IMR-90 (cell line): ENCODE results near the gene SOX2. TPM values are rescaled to one million over a fixed set of nuclear protein-coding genes. Genes with fewer than 3 reads are reported as not detected.

Experiments
- ATAC-seq: fragments of 200-7000 bp; cut with Tn5 transposase; 2 replicates; pipeline ENCODE4 v1.9.1; 2020; ENCODE audit warnings: low read depth, mild to moderate bottlenecking, moderate library complexity
- BruUV-seq: library from RNA; stranded (reverse); fragments of 400-500 nt; replicated peaks from 2 replicates; lab custom pipeline; 2021; lab: Mats Ljungman, UMichigan
- CTCF ChIA-PET: fragments of 300-600 bp; formaldehyde crosslinking; extraction: SDS; loops from one replicate; lab custom pipeline; 2021; ENCODE audit warnings: antibody characterized with exemption; lab: Yijun Ruan, JAX
- POLR2A ChIA-PET: fragments of 300-600 bp; sonication (Branson Sonifier 250); formaldehyde crosslinking; loops from one replicate; lab custom pipeline; 2022; ENCODE audit warnings: antibody characterized with exemption; ENCODE audit not compliant: unreplicated experiment; lab: Charles Lee
- DNase-seq: peaks from one replicate; pipeline ENCODE4 v3.0.0; 2013
- H2AFZ ChIP-seq: replicated peaks from 2 replicates; pipeline ENCODE3; 2013; ENCODE audit warnings: low read length, mild to moderate bottlenecking; ENCODE audit not compliant: poor library complexity
- H2AK5ac ChIP-seq: 2 replicates; pipeline ENCODE4 v1.6.1; 2013; ENCODE audit warnings: low read depth, low read length, inconsistent platforms
- H2AK9ac ChIP-seq: replicated peaks from 2 replicates; pipeline ENCODE3; 2013; ENCODE audit warnings: mild to moderate bottlenecking, low read depth, low read length, moderate library complexity; ENCODE audit not compliant: poor library complexity
- H2BK120ac ChIP-seq: 2 replicates; pipeline ENCODE4 v1.6.1; 2013; ENCODE audit warnings: low read depth, low read length, inconsistent platforms
- H2BK15ac ChIP-seq: 3 replicates; pipeline ENCODE4 v1.6.1; 2013; ENCODE audit warnings: low read depth, low read length, inconsistent platforms
- H2BK20ac ChIP-seq: 2 replicates; pipeline ENCODE4 v1.6.1; 2013; ENCODE audit warnings: low read depth, mild to moderate bottlenecking, inconsistent platforms, low read length, moderate library complexity
- H2BK5ac ChIP-seq: 2 replicates; pipeline ENCODE4 v1.6.1; 2013; ENCODE audit warnings: mild to moderate bottlenecking, low read depth, low read length, inconsistent platforms; ENCODE audit not compliant: poor library complexity, severe bottlenecking
- H3K14ac ChIP-seq: replicated peaks from 2 replicates; pipeline ENCODE4 v1.6.1; 2013; ENCODE audit warnings: low read depth, low read length, inconsistent platforms
- H3K18ac ChIP-seq: 2 replicates; pipeline ENCODE4 v1.6.1; 2013; ENCODE audit warnings: low read depth, low read length, control low read depth
- H3K23ac ChIP-seq: 2 replicates; pipeline ENCODE4 v1.6.1; 2013; ENCODE audit warnings: low read depth, low read length, inconsistent platforms
- H3K27ac ChIP-seq: 2 replicates; pipeline ENCODE4 v1.5.1; 2013; ENCODE audit warnings: mild to moderate bottlenecking, control low read depth, low read length; ENCODE audit not compliant: insufficient read depth
- H3K27me3 ChIP-seq: 2 replicates; pipeline ENCODE4 v1.6.1; 2013; ENCODE audit warnings: low read length; ENCODE audit not compliant: control insufficient read depth, insufficient read depth
- H3K36me3 ChIP-seq: 2 replicates; pipeline ENCODE4 v1.6.1; 2013; ENCODE audit warnings: low read length, mixed read lengths; ENCODE audit not compliant: control insufficient read depth, insufficient read depth
- H3K4ac ChIP-seq: 2 replicates; pipeline ENCODE4 v1.6.1; 2013; ENCODE audit warnings: low read depth, low read length, inconsistent platforms
- H3K4me1 ChIP-seq: 2 replicates; pipeline ENCODE4 v1.6.1; 2013; ENCODE audit warnings: low read length, mixed read lengths; ENCODE audit not compliant: control insufficient read depth, insufficient read depth
- H3K4me2 ChIP-seq: 2 replicates; pipeline ENCODE4 v1.6.1; 2013; ENCODE audit warnings: low read depth, mild to moderate bottlenecking, control low read depth, low read length, moderate library complexity
- H3K4me3 ChIP-seq: 2 replicates; pipeline ENCODE4 v1.5.1; 2013; ENCODE audit warnings: low read depth, mild to moderate bottlenecking, control low read depth, low read length, moderate library complexity; ENCODE audit not compliant: insufficient read depth
- H3K56ac ChIP-seq: 2 replicates; pipeline ENCODE4 v1.6.1; 2013; ENCODE audit warnings: low read length, inconsistent platforms; ENCODE audit not compliant: insufficient read depth; ENCODE audit errors: extremely low read depth
- H3K79me1 ChIP-seq, 2 experiments: 2 replicates each; pipeline ENCODE4 v1.6.1; 2013; ENCODE audit warnings: low read length in 2 of 2, inconsistent platforms in 1 of 2, low read depth in 1 of 2
- H3K9ac ChIP-seq: 2 replicates; pipeline ENCODE4 v1.6.1; 2013; ENCODE audit warnings: low read depth, low read length, control low read depth
- H3K9me1 ChIP-seq: 2 replicates; pipeline ENCODE4 v1.6.1; 2013; ENCODE audit warnings: low read length, inconsistent platforms; ENCODE audit not compliant: insufficient read depth
- H3K9me3 ChIP-seq: 2 replicates; pipeline ENCODE4 v1.6.1; 2013; ENCODE audit warnings: low read length; ENCODE audit not compliant: control insufficient read depth, insufficient read depth
- H4K20me1 ChIP-seq: 2 replicates; pipeline ENCODE4 v1.6.1; 2013; ENCODE audit warnings: low read length, inconsistent platforms; ENCODE audit not compliant: insufficient read depth
- H4K5ac ChIP-seq: 2 replicates; pipeline ENCODE4 v1.6.1; 2013; ENCODE audit warnings: mild to moderate bottlenecking, low read depth, low read length, control low read depth
- H4K8ac ChIP-seq, 2 experiments: 2 replicates each; pipeline ENCODE4 v1.6.1; 2013; ENCODE audit warnings: low read depth in 2 of 2, low read length in 2 of 2, control low read depth in 1 of 2, inconsistent platforms in 1 of 2
- H4K91ac ChIP-seq: 2 replicates; pipeline ENCODE4 v1.6.1; 2013; ENCODE audit warnings: low read depth, low read length, inconsistent platforms; ENCODE audit not compliant: insufficient read depth
- BHLHE40 ChIP-seq: fragments of 150-350 bp; IDR thresholded peaks from 2 replicates; pipeline ENCODE4 v1.6.1; 2016; ENCODE audit warnings: mild to moderate bottlenecking, low read depth, low read length
- CEBPB ChIP-seq: IDR thresholded peaks from 2 replicates; pipeline ENCODE4 v1.6.1; 2012; ENCODE audit warnings: low read depth, low read length, improper control_type of control experiment
- CHD1 ChIP-seq: IDR thresholded peaks from 2 replicates; pipeline ENCODE4 v1.6.1; 2012; ENCODE audit warnings: low read depth, low read length, improper control_type of control experiment
- FOS ChIP-seq: fragments of 150-350 bp; IDR thresholded peaks from 2 replicates; pipeline ENCODE4 v1.6.1; 2016; ENCODE audit warnings: low read depth, low read length
- MAFK ChIP-seq: IDR thresholded peaks from 2 replicates; pipeline ENCODE4 v1.6.1; 2012; ENCODE audit warnings: low read depth, low read length, improper control_type of control experiment
- MAZ ChIP-seq: IDR thresholded peaks from 2 replicates; pipeline ENCODE4 v1.6.1; 2012; ENCODE audit warnings: low read depth, mild to moderate bottlenecking, low read length, improper control_type of control experiment, moderate library complexity, borderline replicate concordance
- MXI1 ChIP-seq: IDR thresholded peaks from 2 replicates; pipeline ENCODE4 v1.6.1; 2012; ENCODE audit warnings: low read depth, mild to moderate bottlenecking, low read length, moderate library complexity, borderline replicate concordance
- NFE2L2 ChIP-seq: fragments of 150-350 bp; IDR thresholded peaks from 2 replicates; pipeline ENCODE4 v1.6.1; 2016; ENCODE audit warnings: low read depth, mild to moderate bottlenecking, low read length
- POLR2A ChIP-seq: IDR thresholded peaks from 2 replicates; pipeline ENCODE4 v1.6.1; 2012; ENCODE audit warnings: mild to moderate bottlenecking, low read depth, low read length
- RAD21 ChIP-seq: IDR thresholded peaks from 2 replicates; pipeline ENCODE4 v1.6.1; 2012; ENCODE audit warnings: low read length, improper control_type of control experiment
- RCOR1 ChIP-seq: IDR thresholded peaks from 2 replicates; pipeline ENCODE4 v1.6.1; 2012; ENCODE audit warnings: mild to moderate bottlenecking, low read length, improper control_type of control experiment; ENCODE audit not compliant: insufficient replicate concordance
- RFX5 ChIP-seq: IDR thresholded peaks from 2 replicates; pipeline ENCODE4 v1.8.0; 2012; ENCODE audit warnings: low read depth, mild to moderate bottlenecking, low read length, moderate library complexity
- SMC3 ChIP-seq: fragments of 150-350 bp; IDR thresholded peaks from 2 replicates; pipeline ENCODE4 v1.6.1; 2016; ENCODE audit warnings: low read depth, mild to moderate bottlenecking, antibody characterized with exemption, low read length, moderate library complexity
- WGBS, 2 experiments: methylation state at CpG; one replicate each; pipeline versions ENCODE4 v1.1.5 to v1.1.7; 2013; ENCODE audit warnings: missing lambda C conversion rate in 2 of 2; ENCODE audit not compliant: insufficient read length in 1 of 2; ENCODE audit errors: extremely low coverage in 2 of 2; 5-methylcytosine and 5-hydroxymethylcytosine counted together
- dilution Hi-C: fragments of 300-500 bp; cut with HindIII; formaldehyde crosslinking; loops from one replicate; pipeline ENCODE4 v1.14.3; 2018; ENCODE audit warnings: low sequenced_read_pairs; ENCODE audit not compliant: unreplicated experiment
- in situ Hi-C: fragments of 300-500 bp; cut with MboI; formaldehyde crosslinking; loops from 3 replicates; pipeline ENCODE4 v1.14.3; 2019; ENCODE audit warnings: low sequenced_read_pairs, inconsistent platforms, mixed read lengths
- intact Hi-C: fragments of 100-400 bp; cut with micrococcal nuclease; formaldehyde crosslinking; loops from 2 replicates; pipeline ENCODE4 v1.10.0; 2022
- polyA plus RNA-seq, 3 experiments: library from polyadenylated mRNA; depleted of rRNA; stranded (reverse); fragments of >200 nt; gene quantifications; 2 replicates each; pipeline ENCODE4 v1.2.3, GENCODE V29; 2012; ENCODE audit warnings: low replicate concordance in 1 of 3
- total RNA-seq: library from RNA; depleted of rRNA; stranded (reverse); fragments of >200 nt; gene quantifications from 2 replicates; pipeline ENCODE4 v1.2.3, GENCODE V29; 2012
- TF ChIP-seq, protein P1 (sequence below): fragments of 150-350 bp; IDR thresholded peaks from 2 replicates; pipeline ENCODE4 v1.6.1; 2017; ENCODE audit warnings: mild to moderate bottlenecking, antibody characterized with exemption, low read length, low read depth
- TF ChIP-seq, protein P2 (sequence below): fragments of 150-350 bp; IDR thresholded peaks from 2 replicates; pipeline ENCODE4 v1.6.1; 2016; ENCODE audit warnings: low read depth, mild to moderate bottlenecking, low read length, moderate library complexity, borderline replicate concordance
- TF ChIP-seq, protein P3 (sequence below): conservative IDR thresholded peaks from 2 replicates; pipeline ENCODE4 v1.5.1; 2012; ENCODE audit warnings: mild to moderate bottlenecking, low read depth, low read length, improper control_type of control experiment

SOX2 gene
- total and polyA plus RNA-seq, 2 of the 4 experiments (the other 2 are of a cell fraction) = not detected

DNA sequence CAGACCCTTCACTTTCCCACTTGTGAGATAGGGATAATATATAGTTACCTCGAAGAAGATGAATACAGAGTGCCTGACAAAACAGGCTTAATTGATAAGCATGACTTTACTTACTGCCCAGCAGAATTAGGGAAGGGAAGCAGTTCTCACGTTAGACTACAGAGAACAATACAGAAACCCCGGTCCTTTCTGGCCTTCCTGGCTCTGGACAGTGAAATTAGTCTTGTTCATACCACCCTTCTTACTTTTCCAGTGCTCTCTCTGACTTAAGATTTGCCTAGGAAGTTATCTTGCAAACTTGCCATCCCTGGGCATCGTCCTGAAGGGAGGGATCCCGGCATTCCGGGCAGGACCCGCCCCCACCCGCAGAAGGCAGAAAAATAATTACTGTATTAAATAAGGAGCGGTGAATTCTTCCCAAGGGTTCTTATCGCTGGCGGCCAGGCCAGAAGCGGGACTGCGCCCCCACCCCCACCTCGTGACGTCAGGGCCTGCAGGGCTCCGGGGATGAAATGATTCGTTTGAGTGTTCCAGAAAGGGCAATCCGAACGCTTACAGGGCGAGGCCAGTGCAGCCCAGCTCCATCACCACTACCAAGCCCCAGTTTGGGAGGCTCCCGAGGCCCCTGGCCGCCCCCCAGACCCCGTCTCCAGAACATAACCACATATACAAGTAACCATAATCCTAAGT is 8.4 kb downstream of the SOX2 start:
- H3K36me3 ChIP-seq = no peaks in the 10 kb centered on the region
- no peak overlapping the region for H2AFZ ChIP-seq
- H3K4me3 ChIP-seq = no peak overlapping the region
- no peaks in the 10 kb centered on the region for H3K79me1 ChIP-seq
- intact Hi-C loops (no loop called here), dilution Hi-C loops (no loop called here), in situ Hi-C loops (no loop called here)
- WGBS, 2 experiments = no CpG with 5 or more reads among the region's 23 CpGs
- H3K27me3 ChIP-seq = peaks cover 48% of the 10 kb centered on the region
- POLR2A ChIA-PET = no interaction called here
- no peak overlapping the region for H2BK120ac ChIP-seq
- H3K9ac ChIP-seq = no peak overlapping the region
- no peaks in the 10 kb centered on the region for H3K9me1 ChIP-seq
- no peak overlapping the region for H3K56ac ChIP-seq
- no peak overlapping the region for H2AK5ac ChIP-seq
- H4K20me1 ChIP-seq = no peaks in the 10 kb centered on the region
- CTCF ChIA-PET = no interaction called here
- BruUV-seq = no TSS peak
- no peak overlapping the region for H4K5ac ChIP-seq
- H3K14ac ChIP-seq = no peak overlapping the region
- H2BK15ac ChIP-seq = no peak overlapping the region
- H4K91ac ChIP-seq = no peak overlapping the region
- H3K23ac ChIP-seq = no peak overlapping the region
- no peak for ATAC-seq
- H3K4me1 ChIP-seq = no peaks in the 10 kb centered on the region
- H3K4me2 ChIP-seq = no peak overlapping the region
- H3K9me3 ChIP-seq = no peaks in the 10 kb centered on the region; the same call in 1 of the 2 replicates
- no peak overlapping the region for H2BK5ac ChIP-seq
- H2BK20ac ChIP-seq = no peak overlapping the region
- TF ChIP-seq MAFK (no peak), CEBPB (no peak), RFX5 (no peak), SMC3 (no peak), CHD1 (no peak), BHLHE40 (no peak), RCOR1 (no peak), MXI1 (no peak), POLR2A (no peak), NFE2L2 (no peak), RAD21 (no peak), MAZ (no peak), FOS (no peak)
- TF ChIP-seq, protein P1, sequence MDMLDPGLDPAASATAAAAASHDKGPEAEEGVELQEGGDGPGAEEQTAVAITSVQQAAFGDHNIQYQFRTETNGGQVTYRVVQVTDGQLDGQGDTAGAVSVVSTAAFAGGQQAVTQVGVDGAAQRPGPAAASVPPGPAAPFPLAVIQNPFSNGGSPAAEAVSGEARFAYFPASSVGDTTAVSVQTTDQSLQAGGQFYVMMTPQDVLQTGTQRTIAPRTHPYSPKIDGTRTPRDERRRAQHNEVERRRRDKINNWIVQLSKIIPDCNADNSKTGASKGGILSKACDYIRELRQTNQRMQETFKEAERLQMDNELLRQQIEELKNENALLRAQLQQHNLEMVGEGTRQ = no peak
- TF ChIP-seq, protein P2, sequence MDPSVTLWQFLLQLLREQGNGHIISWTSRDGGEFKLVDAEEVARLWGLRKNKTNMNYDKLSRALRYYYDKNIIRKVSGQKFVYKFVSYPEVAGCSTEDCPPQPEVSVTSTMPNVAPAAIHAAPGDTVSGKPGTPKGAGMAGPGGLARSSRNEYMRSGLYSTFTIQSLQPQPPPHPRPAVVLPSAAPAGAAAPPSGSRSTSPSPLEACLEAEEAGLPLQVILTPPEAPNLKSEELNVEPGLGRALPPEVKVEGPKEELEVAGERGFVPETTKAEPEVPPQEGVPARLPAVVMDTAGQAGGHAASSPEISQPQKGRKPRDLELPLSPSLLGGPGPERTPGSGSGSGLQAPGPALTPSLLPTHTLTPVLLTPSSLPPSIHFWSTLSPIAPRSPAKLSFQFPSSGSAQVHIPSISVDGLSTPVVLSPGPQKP = no peak
- TF ChIP-seq, protein P3, sequence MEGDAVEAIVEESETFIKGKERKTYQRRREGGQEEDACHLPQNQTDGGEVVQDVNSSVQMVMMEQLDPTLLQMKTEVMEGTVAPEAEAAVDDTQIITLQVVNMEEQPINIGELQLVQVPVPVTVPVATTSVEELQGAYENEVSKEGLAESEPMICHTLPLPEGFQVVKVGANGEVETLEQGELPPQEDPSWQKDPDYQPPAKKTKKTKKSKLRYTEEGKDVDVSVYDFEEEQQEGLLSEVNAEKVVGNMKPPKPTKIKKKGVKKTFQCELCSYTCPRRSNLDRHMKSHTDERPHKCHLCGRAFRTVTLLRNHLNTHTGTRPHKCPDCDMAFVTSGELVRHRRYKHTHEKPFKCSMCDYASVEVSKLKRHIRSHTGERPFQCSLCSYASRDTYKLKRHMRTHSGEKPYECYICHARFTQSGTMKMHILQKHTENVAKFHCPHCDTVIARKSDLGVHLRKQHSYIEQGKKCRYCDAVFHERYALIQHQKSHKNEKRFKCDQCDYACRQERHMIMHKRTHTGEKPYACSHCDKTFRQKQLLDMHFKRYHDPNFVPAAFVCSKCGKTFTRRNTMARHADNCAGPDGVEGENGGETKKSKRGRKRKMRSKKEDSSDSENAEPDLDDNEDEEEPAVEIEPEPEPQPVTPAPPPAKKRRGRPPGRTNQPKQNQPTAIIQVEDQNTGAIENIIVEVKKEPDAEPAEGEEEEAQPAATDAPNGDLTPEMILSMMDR = no peak
- no peak overlapping the region for H3K4ac ChIP-seq
- H2AK9ac ChIP-seq = no peak overlapping the region
- no peak overlapping the region for H3K18ac ChIP-seq
- no peak overlapping the region for H3K27ac ChIP-seq
- no peak overlapping the region for H4K8ac ChIP-seq
- no peak for DNase-seq
